GM12872 (cell line): ENCODE data around the gene ZNF438.

Source experiments
- CTCF ChIP-seq: IDR thresholded peaks from 3 replicates; pipeline ENCODE4 v1.5.1; 2011; ENCODE audit warnings: low read depth, mild to moderate bottlenecking, low read length, moderate library complexity; ENCODE audit not compliant: insufficient read depth

ZNF438 gene

GRCh38 chr10:31061941-31062340 lies 30.3 kb upstream of the ZNF438 start:
- TF ChIP-seq CTCF = no peak

- TF ChIP-seq CTCF = no peak
Measured at GRCh38 chr10:31058795-31059703, 27.4 kb upstream of the ZNF438 start.

GRCh38 chr10:31055573-31056251 lies 24.0 kb upstream of the ZNF438 start:
- TF ChIP-seq CTCF = no peak

- TF ChIP-seq CTCF = no peak
Measured at GRCh38 chr10:31051703-31052102, 20.0 kb upstream of the ZNF438 start.

GRCh38 chr10:31042670-31043069 lies 11.0 kb upstream of the ZNF438 start:
- no peak for TF ChIP-seq CTCF

- TF ChIP-seq CTCF = no peak
Measured at GRCh38 chr10:31041011-31041410, 9.3 kb upstream of the ZNF438 start.

- no peak for TF ChIP-seq CTCF
Measured at GRCh38 chr10:31037749-31038148, 6.1 kb upstream of the ZNF438 start.
